Keratinocyte (primary cell): ENCODE results near the gene AATF.

Experiments used
- EZH2 ChIP-seq: IDR thresholded peaks from one replicate; pipeline ENCODE4 v1.6.1; 2012; ENCODE audit warnings: inconsistent platforms, mild to moderate bottlenecking, low read length, moderate library complexity
- TF ChIP-seq, protein P1 (sequence below), 3 experiments: IDR thresholded peaks in 1 of 3; conservative IDR thresholded peaks in 1 of 3; optimal IDR thresholded peaks in 1 of 3; 2 replicates in 2 of 3; 3 replicates in 1 of 3; pipeline versions ENCODE3 to v1.5.1; 2011; ENCODE audit warnings: low read length in 3 of 3, mild to moderate bottlenecking in 3 of 3, moderate library complexity in 2 of 3, control low read depth in 1 of 3, inconsistent platforms in 1 of 3; ENCODE audit not compliant: insufficient read depth in 2 of 3; ENCODE audit errors: extremely low read depth in 1 of 3

GRCh38 chr17:37079065-37079708 is 130.4 kb downstream of the AATF start:
- TF ChIP-seq, protein P1, sequence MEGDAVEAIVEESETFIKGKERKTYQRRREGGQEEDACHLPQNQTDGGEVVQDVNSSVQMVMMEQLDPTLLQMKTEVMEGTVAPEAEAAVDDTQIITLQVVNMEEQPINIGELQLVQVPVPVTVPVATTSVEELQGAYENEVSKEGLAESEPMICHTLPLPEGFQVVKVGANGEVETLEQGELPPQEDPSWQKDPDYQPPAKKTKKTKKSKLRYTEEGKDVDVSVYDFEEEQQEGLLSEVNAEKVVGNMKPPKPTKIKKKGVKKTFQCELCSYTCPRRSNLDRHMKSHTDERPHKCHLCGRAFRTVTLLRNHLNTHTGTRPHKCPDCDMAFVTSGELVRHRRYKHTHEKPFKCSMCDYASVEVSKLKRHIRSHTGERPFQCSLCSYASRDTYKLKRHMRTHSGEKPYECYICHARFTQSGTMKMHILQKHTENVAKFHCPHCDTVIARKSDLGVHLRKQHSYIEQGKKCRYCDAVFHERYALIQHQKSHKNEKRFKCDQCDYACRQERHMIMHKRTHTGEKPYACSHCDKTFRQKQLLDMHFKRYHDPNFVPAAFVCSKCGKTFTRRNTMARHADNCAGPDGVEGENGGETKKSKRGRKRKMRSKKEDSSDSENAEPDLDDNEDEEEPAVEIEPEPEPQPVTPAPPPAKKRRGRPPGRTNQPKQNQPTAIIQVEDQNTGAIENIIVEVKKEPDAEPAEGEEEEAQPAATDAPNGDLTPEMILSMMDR (optimal IDR thresholded peaks at IDR 0.05 in 1 of 3, IDR thresholded peaks at IDR 0.05 in 1 of 3, conservative IDR thresholded peaks at IDR 0.05 in 1 of 3; ENCODE audit: extremely low read depth in 1 of 3, insufficient read depth in 2 of 3, low read length in 3 of 3): no peak
- TF ChIP-seq EZH2: no peak
